ENCODE data around the gene SLC45A1.

Gene SLC45A1

GRCh38 chr1:8352886-8353785 lies 35.2 kb downstream of the SLC45A1 start:
- no peak for DNase-seq (ENCODE audit: low read depth)

- DNase-seq (ENCODE audit: low read depth) = no peak
These were observed 36.1 kb downstream of the SLC45A1 start for GRCh38 chr1:8354038-8354437.

- DNase-seq (ENCODE audit: low read depth) = no peak
These were observed 37.7 kb downstream of the SLC45A1 start for GRCh38 chr1:8355439-8356255.

GRCh38 chr1:8356256-8357209 lies 38.6 kb downstream of the SLC45A1 start:
- no peak for DNase-seq (ENCODE audit: low read depth)

GRCh38 chr1:8357329-8358101 lies 39.6 kb downstream of the SLC45A1 start:
- DNase-seq (ENCODE audit: low read depth) = no peak

GRCh38 chr1:8358241-8358896 lies 40.5 kb downstream of the SLC45A1 start:
- DNase-seq (ENCODE audit: low read depth) = no peak

- DNase-seq (ENCODE audit: low read depth) = no peak
These were observed 41.1 kb downstream of the SLC45A1 start for GRCh38 chr1:8358897-8359616.

GRCh38 chr1:8359617-8360481 lies 41.9 kb downstream of the SLC45A1 start:
- no peak for DNase-seq (ENCODE audit: low read depth)

- no peak for DNase-seq (ENCODE audit: low read depth)
These were observed 42.7 kb downstream of the SLC45A1 start for GRCh38 chr1:8360493-8361197.

GRCh38 chr1:8361198-8361849 lies 43.4 kb downstream of the SLC45A1 start:
- no peak for DNase-seq (ENCODE audit: low read depth)

GRCh38 chr1:8362701-8363101 lies 44.8 kb downstream of the SLC45A1 start:
- DNase-seq (ENCODE audit: low read depth) = no peak

- no peak for DNase-seq (ENCODE audit: low read depth)
These were observed 45.4 kb downstream of the SLC45A1 start for GRCh38 chr1:8363186-8363766.

- DNase-seq (ENCODE audit: low read depth) = no peak
These were observed 45.9 kb downstream of the SLC45A1 start for GRCh38 chr1:8363767-8364301.

GRCh38 chr1:8364528-8365442 lies 46.9 kb downstream of the SLC45A1 start:
- no peak for DNase-seq (ENCODE audit: low read depth)

- no peak for DNase-seq (ENCODE audit: low read depth)
These were observed 47.9 kb downstream of the SLC45A1 start for GRCh38 chr1:8365661-8366362.
